BJ (cell line): Measurements from ENCODE around the gene UBASH3B. TPM values are rescaled to one million over a fixed set of nuclear protein-coding genes. Genes with fewer than 3 reads are reported as not detected.

ENCODE experiments used
- CTCF ChIA-PET: fragments of 350-600 bp; formaldehyde crosslinking; extraction: SDS; loops from one replicate; lab custom pipeline; 2021; ENCODE audit warnings: antibody characterized with exemption, inconsistent platforms; lab: Yijun Ruan, JAX
- POLR2A ChIA-PET: fragments of 300-600 bp; sonication (Branson Sonifier 250); formaldehyde crosslinking; extraction: SDS; loops from one replicate; lab custom pipeline; 2021; ENCODE audit warnings: antibody characterized with exemption; lab: Charles Lee
- DNase-seq: peaks from one replicate; pipeline ENCODE4 v3.0.0-alpha.2; 2011; ENCODE audit warnings: low read depth
- H3K27me3 ChIP-seq: 2 replicates; pipeline ENCODE4 v1.6.0; 2011; ENCODE audit warnings: low read length; ENCODE audit not compliant: control insufficient read depth, insufficient read depth
- H3K36me3 ChIP-seq: 2 replicates; pipeline ENCODE4 v1.5.1; 2011; ENCODE audit warnings: low read length; ENCODE audit not compliant: control insufficient read depth, insufficient read depth
- H3K4me3 ChIP-seq: 2 replicates; pipeline ENCODE4 v1.5.1; 2011; ENCODE audit warnings: low read depth, mild to moderate bottlenecking, control low read depth, low read length
- CTCF ChIP-seq: IDR thresholded peaks from 2 replicates; pipeline ENCODE4 v1.5.1; 2011; ENCODE audit warnings: low read depth, mild to moderate bottlenecking, control low read depth, inconsistent platforms, low read length, moderate library complexity; ENCODE audit not compliant: insufficient read depth
- polyA plus RNA-seq: library from polyadenylated mRNA; depleted of rRNA; stranded (reverse); fragments of >200 nt; gene quantifications from 2 replicates; pipeline ENCODE4 v1.2.3, GENCODE V29; 2011

UBASH3B gene
- polyA plus RNA-seq, 1 experiment, result 28.4 TPM

- Histone ChIP-seq H3K27me3 (no peaks in the 10 kb centered on the region), H3K4me3 (no peak overlapping the region), H3K36me3 (no peaks in the 10 kb centered on the region)
- ChIA-PET POLR2A (no interaction called here), CTCF (interaction anchor here (0.9 to 2.6 kb wide), 3 partner anchors 14 to 44 kb away, joined by 3 to 13 read pairs (median 4); no protein-coding TSS in a partner anchor)
- DNase-seq, result no peak
- no peak for TF ChIP-seq CTCF
Measured at GRCh38 chr11:122809866-122810265, 154.3 kb downstream of the UBASH3B start.

GRCh38 chr11:122811721-122812120 lies 156.2 kb downstream of the UBASH3B start:
- no peaks in the 10 kb centered on the region for H3K27me3 ChIP-seq
- TF ChIP-seq CTCF, result no peak
- no peaks in the 10 kb centered on the region for H3K36me3 ChIP-seq
- ChIA-PET CTCF (interaction anchor here (0.5 to 6.7 kb wide), 2 partner anchors 41 to 409 kb away, joined by 7 to 26 read pairs; no protein-coding TSS in a partner anchor), POLR2A (no interaction called here)
- H3K4me3 ChIP-seq, result no peak overlapping the region
- DNase-seq, result no peak

DNA sequence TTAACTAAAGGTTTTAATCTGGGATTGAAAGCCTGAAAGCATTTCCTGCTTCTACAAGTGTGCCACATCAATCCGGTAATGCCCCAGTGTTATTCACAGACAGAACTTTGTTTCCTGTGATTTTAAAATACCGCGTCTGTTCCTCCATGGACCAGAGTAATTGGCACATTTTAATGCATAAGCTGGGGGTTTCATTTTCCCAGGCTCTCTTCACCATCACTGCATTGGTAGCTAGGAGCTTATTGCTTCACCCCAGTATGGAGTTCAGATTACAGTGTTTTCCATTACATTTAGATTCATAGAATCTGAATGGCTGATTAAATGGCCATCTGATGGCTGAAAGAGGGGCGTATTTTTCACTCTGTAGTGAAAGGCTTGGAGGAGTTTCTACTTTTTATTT lies 157.1 kb downstream of the UBASH3B start:
- H3K4me3 ChIP-seq, result no peak overlapping the region
- POLR2A ChIA-PET, result no interaction called here
- TF ChIP-seq CTCF, result no peak
- no peak for DNase-seq
- CTCF ChIA-PET, result interaction anchor here (0.6 to 6.7 kb wide), 4 partner anchors 10 to 41 kb away, joined by 3 to 26 read pairs (median 4); no protein-coding TSS in a partner anchor
- no peaks in the 10 kb centered on the region for H3K27me3 ChIP-seq
- no peaks in the 10 kb centered on the region for H3K36me3 ChIP-seq

GRCh38 chr11:122813176-122813893 lies 157.8 kb downstream of the UBASH3B start:
- Histone ChIP-seq H3K4me3 (no peak overlapping the region), H3K27me3 (no peaks in the 10 kb centered on the region), H3K36me3 (no peaks in the 10 kb centered on the region)
- DNase-seq, result no peak
- no peak for TF ChIP-seq CTCF
- POLR2A ChIA-PET, result no interaction called here
- CTCF ChIA-PET, result interaction anchor here (0.6 to 6.7 kb wide), 7 partner anchors 9 to 40 kb away, joined by 3 to 26 read pairs (median 4); no protein-coding TSS in a partner anchor

- no peaks in the 10 kb centered on the region for H3K36me3 ChIP-seq
- no peak for DNase-seq
- H3K27me3 ChIP-seq, result no peaks in the 10 kb centered on the region
- ChIA-PET POLR2A (no interaction called here), CTCF (interaction anchor here (0.6 to 6.7 kb wide), 5 partner anchors 10 to 39 kb away, joined by 3 to 26 read pairs (median 4); no protein-coding TSS in a partner anchor)
- no peak overlapping the region for H3K4me3 ChIP-seq
- no peak for TF ChIP-seq CTCF
Measured at GRCh38 chr11:122813894-122814270, 158.4 kb downstream of the UBASH3B start.
